K562 (cell line): Measurements from ENCODE around the gene BPI. TPM values are rescaled to one million over a fixed set of nuclear protein-coding genes. Genes with fewer than 3 reads are reported as not detected.
A peak's percentile ranks its signal among the peaks of the same experiment; 100 is the strongest.

Source experiments
- IRF9 ChIP-seq: fragments of 450-650 bp; IDR thresholded peaks from 2 replicates; pipeline ENCODE4 v1.6.1; 2016; ENCODE audit warnings: missing biosample characterization, missing genetic modification characterization
- MEIS2 ChIP-seq: fragments of 450-650 bp; IDR thresholded peaks from 2 replicates; pipeline ENCODE4 v1.6.1; 2014; ENCODE audit warnings: mild to moderate bottlenecking; ENCODE audit not compliant: partially characterized antibody
- MGA ChIP-seq: fragments of 450-650 bp; IDR thresholded peaks from 2 replicates; pipeline ENCODE4 v1.6.1; 2016; ENCODE audit warnings: mild to moderate bottlenecking, moderate library complexity
- ZNF197 ChIP-seq: fragments of 200-800 bp; sonication (Bioruptor generic); IDR thresholded peaks from 2 replicates; pipeline ENCODE4 v1.6.1; 2016; ENCODE audit warnings: low read depth, missing genetic modification characterization, missing compliant biosample characterization
- polyA plus RNA-seq, 8 experiments: library from polyadenylated mRNA; depleted of rRNA in 4 of 8; stranded (reverse) in 5 of 8; unstranded in 3 of 8; fragments of >200 nt; fragmentation: Nextera tagmentation in 2 of 8; fragmentation: Illumina TruSeq in 1 of 8; extraction: Ambion mirVana in 2 of 8; extraction: Trizol in 1 of 8; gene quantifications; 2 replicates each; pipeline versions ENCODE4 v1.2.1 to v1.2.3, GENCODE V29; 2011 to 2014; ENCODE audit warnings: inconsistent platforms in 1 of 8, missing spikeins in 1 of 8
- total RNA-seq, 7 experiments: library from RNA; depleted of rRNA in 6 of 7; stranded (reverse); fragments of >200 nt in 6 of 7; fragmentation: Illumina TruSeq in 2 of 7; extraction: Trizol in 2 of 7; gene quantifications; 2 replicates each; pipeline versions ENCODE4 v1.2.1 to v1.2.3, GENCODE V29; 2011 to 2021; ENCODE audit warnings: low replicate concordance in 1 of 7

Gene BPI
- total and polyA plus RNA-seq, 9 of the 15 experiments (the other 6 are each of a cell fraction or from before 2014, with no cell fraction given): not detected

- TF ChIP-seq MGA: peak; percentile 73
- no peak for TF ChIP-seq IRF9 (tag)
- TF ChIP-seq MEIS2: peak; percentile 94
- TF ChIP-seq ZNF197 (CRISPR knock-in tag): 0 out of 2 replicates have a peak, but pooled peaks have one; percentile 34
These were observed 39.6 kb downstream of the BPI start (continued) for GRCh38 chr20:38343311-38344106.
